Measurements from ENCODE around the gene TUSC2.

Gene TUSC2

DNA sequence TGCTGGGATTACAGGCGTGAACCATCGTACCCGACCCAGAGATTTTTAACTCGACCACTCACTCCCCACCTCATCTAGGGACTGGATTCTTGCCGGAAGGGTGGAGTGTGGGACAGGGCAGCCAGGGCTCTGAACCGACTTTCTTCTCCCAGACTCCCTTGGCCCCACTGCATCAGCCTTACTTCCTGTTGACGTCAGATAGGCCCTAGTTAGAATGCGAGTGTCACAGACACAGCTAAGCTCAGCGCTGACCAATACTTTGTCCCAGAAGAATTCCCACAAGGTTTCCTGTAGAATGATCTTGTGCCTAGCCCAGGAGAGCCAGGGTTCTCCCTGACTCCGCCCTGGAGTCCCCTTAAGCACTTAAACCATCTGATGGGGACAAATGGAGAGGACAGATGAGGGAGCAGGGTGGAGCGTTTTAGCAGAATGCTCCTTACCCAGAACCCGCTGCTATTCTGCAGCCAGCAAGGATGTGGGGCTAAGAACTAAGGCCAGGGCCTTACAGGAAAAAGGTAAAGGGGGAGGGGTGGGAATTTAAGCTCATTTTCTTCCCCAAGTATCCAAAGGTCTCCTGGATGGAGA lies 5.8 kb upstream of the TUSC2 start:
- DNase-seq: no peak
- H3K27me3 Mint-ChIP-seq: no peaks in the 10 kb centered on the region
- peaks cover 41% of the 10 kb centered on the region for H3K4me1 Mint-ChIP-seq
- H3K9me3 Mint-ChIP-seq: no peaks in the 10 kb centered on the region
- H3K4me3 Mint-ChIP-seq: peak overlapping the region; percentile 60
- peak overlapping the region; percentile 98 for H3K27ac Mint-ChIP-seq
- ATAC-seq: no peak
- peaks cover 61% of the 10 kb centered on the region for H3K36me3 Mint-ChIP-seq (ENCODE audit: low read depth)

DNA sequence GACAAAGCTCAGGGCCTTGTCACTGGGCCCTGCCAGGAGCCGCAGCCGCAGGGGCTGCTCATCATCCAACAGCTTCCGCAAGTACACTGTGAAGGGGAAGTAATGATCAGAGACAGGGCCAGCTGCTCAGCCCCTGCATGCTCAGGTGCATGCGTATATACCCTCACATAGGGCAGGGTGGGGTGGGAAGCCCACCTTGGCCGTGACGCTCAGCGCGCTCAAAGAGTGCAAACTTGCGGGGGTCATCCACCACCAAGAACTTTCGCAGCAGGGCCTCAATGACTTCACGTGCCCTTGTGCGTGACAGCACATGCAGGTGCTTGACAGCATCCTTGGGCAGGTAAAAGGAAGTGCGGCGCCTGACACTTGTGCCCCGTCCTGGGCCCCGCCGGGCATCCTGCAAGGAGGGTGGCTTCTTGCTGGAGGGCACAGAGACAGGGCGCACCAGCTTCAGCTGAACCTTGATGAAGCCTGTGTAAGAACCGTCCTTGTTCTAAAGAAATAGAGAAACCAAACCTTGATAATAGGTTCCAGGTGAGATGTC lies 3.4 kb upstream of the TUSC2 start:
- H3K27me3 Mint-ChIP-seq: no peaks in the 10 kb centered on the region
- H3K36me3 Mint-ChIP-seq (ENCODE audit: low read depth): peaks cover 50% of the 10 kb centered on the region
- no peaks in the 10 kb centered on the region for H3K9me3 Mint-ChIP-seq
- no peak overlapping the region for H3K27ac Mint-ChIP-seq
- ATAC-seq (no peak), DNase-seq (no peak)
- H3K4me3 Mint-ChIP-seq: no peak overlapping the region
- peaks cover 46% of the 10 kb centered on the region for H3K4me1 Mint-ChIP-seq

DNA sequence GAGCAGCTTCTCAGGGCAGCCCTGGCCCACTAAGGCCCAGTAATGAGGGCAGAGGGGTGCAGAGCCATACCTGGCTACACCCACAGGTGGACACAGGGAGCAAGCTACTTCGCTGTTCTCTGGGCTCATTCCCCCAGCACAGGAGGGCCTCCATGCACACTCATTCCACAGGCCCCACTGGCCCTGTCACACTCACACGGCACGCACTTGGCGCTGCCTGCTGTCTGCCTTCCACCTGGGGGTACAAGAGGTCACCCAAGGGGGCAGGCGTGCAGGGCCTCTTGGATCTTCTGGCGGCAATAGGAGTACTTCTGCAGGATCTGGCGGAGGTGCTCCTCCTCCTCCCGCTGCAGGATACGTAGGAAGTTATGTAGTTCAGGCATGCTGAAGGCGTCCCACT lies 2.3 kb upstream of the TUSC2 start:
- Mint-ChIP-seq H3K4me1 (peaks cover 38% of the 10 kb centered on the region), H3K27ac (no peak overlapping the region), H3K4me3 (no peak overlapping the region), H3K27me3 (no peaks in the 10 kb centered on the region), H3K36me3 (ENCODE audit: low read depth) (peaks cover 38% of the 10 kb centered on the region), H3K9me3 (no peaks in the 10 kb centered on the region)
- DNase-seq (no peak), ATAC-seq (no peak)

DNA sequence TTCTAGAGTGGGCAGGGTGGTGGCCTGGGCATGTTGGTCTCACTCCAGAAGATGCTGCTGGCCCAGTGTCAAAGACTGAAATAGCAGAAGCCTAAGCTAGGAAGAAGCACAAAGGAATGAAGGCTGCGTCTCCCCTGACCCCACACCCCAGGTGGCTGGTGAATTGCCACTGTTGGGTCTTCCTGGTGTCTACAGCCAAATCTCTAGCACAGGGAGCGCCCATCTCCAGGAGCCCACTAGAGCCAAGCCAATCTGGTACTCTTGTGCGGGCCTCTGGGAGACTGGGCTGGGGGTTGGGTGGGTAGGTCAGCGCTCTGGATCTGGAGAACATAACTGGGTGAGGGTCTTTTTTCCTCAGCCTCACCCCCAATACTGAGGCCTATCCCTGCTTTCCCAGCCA lies 894 bp downstream of the TUSC2 start:
- Mint-ChIP-seq H3K9me3 (no peaks in the 10 kb centered on the region), H3K4me1 (peaks cover 19% of the 10 kb centered on the region), H3K36me3 (ENCODE audit: low read depth) (peaks cover 15% of the 10 kb centered on the region), H3K27me3 (no peaks in the 10 kb centered on the region), H3K4me3 (peak overlapping the region; percentile 87), H3K27ac (peak overlapping the region; percentile 69)
- DNase-seq (no peak), ATAC-seq (no peak)

DNA sequence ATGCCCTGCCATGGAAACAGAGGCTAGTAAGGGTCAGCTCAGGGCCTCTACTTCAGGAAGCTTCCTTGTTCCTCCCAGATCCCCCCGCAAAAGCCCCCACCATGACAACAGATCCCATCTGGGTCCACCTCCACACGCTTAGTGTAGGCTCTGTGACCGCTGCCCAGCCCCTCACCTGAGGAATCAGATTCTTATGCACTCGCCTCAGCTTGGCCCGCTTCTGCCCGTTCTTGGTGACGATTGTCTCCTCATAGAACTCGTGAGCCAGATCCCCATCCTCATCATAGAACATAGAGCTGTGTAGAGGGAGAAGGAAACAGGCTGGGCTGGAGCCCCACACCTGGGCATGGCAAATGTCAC lies 1.9 kb downstream of the TUSC2 start:
- peaks cover 12% of the 10 kb centered on the region for H3K36me3 Mint-ChIP-seq (ENCODE audit: low read depth)
- no peaks in the 10 kb centered on the region for H3K9me3 Mint-ChIP-seq
- H3K27me3 Mint-ChIP-seq: no peaks in the 10 kb centered on the region
- ATAC-seq (no peak), DNase-seq (no peak)
- H3K4me1 Mint-ChIP-seq: peaks cover 19% of the 10 kb centered on the region
- no peak overlapping the region for H3K27ac Mint-ChIP-seq
- peak overlapping the region; percentile 38 for H3K4me3 Mint-ChIP-seq

DNA sequence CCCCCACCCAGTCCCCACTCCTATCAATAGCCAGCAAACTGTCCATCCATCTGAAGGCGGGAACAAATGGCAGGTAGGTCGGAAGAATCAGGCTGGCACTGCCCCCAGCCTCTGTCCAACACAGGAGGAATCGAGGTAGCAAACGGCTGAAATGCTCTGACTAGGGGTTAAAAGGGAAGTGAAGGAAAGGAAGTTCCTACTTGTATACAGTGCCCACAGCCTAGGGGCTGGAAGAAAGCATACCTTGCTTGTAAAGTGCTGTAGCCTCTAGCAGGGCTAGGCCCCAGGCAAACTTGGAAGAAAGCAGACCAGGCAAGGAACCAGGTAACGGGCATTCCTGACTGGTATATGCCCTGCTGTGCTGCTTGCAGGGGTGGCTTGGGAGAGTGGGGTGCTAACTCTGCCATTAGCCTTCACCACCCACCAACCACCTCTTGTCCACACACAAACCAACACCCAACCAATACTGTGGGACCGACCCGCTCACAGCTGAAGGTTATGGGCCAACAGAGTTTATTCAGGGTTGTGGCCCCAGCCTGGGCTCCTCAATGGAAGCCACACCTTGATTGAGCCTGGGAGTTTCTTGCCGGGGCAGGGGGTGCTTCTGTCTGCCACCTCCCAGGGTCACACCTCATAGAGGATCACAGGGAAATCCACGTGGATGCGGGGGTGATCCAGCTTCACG lies 2.4 kb downstream of the TUSC2 start:
- H3K27ac Mint-ChIP-seq: no peak overlapping the region

DNA sequence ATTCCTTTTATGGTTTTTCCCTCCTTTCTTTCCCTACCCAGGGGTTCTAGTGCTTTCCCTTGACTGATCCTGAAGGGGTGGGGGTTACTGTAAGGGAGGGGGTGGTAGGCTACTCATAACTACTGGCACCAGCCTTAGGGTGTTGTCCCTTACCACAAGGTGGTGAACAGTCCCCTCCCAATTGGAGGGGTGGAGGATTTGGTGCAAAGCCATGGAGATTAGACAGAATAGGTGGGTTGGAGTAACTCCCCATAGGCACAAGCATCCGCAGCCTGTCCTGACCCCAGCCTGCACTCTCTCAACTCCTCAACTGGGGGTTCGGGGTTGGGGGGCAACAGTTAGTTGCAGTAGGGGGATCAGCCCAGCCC lies 2.9 kb downstream of the TUSC2 start:
- peaks cover 23% of the 10 kb centered on the region for H3K4me1 Mint-ChIP-seq
- no peaks in the 10 kb centered on the region for H3K27me3 Mint-ChIP-seq

More for the DNA sequence above, 2.4 kb downstream of the TUSC2 start:
- Mint-ChIP-seq H3K27me3 (no peaks in the 10 kb centered on the region), H3K4me3 (no peak overlapping the region), H3K36me3 (ENCODE audit: low read depth) (peaks cover 9% of the 10 kb centered on the region), H3K4me1 (peaks cover 20% of the 10 kb centered on the region), H3K9me3 (no peaks in the 10 kb centered on the region)
- DNase-seq (no peak), ATAC-seq (no peak)

DNA sequence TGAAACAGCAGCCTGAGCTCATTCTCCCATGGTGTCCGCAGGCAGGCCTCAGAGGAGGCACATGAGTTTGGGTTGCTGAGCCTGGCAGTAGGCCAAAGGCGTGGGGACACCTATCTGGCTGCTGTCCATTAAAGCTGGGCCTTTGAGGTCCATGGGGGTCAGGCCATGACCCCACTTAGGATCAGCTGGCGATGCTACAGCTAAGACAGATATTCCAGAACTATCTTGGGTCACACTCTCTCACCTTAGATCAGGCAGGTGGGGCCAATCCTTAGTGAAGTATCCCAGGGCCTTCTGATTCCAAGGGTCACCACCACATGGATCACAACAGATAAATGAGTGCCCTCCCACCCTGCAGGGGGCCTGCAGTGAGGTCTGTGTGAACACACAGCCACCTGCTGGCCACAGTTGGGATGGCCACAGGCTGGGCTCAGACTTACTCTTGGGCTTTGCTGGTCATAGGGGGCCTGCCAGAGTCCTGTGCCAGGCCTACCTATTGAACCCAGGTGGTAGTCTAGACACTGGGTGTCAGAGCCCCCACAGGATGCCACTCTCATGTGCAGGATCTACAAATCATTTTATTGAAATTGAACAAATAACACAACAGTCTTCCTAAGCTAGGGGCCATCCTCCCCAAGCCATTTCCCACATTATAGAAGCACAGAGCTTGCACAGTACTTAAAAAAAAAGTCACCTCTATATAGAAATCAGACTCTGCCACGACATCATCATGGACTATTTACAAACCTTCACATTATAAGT lies 3.5 kb downstream of the TUSC2 start:
- DNase-seq: peak; percentile 76
- H3K27ac Mint-ChIP-seq: peak overlapping the region; percentile 6
- no peaks in the 10 kb centered on the region for H3K36me3 Mint-ChIP-seq (ENCODE audit: low read depth)

More for the DNA sequence above, 2.9 kb downstream of the TUSC2 start:
- Mint-ChIP-seq H3K36me3 (ENCODE audit: low read depth) (peaks cover 4% of the 10 kb centered on the region), H3K27ac (no peak overlapping the region), H3K9me3 (no peaks in the 10 kb centered on the region), H3K4me3 (no peak overlapping the region)
- ATAC-seq: no peak
- DNase-seq: no peak

DNA sequence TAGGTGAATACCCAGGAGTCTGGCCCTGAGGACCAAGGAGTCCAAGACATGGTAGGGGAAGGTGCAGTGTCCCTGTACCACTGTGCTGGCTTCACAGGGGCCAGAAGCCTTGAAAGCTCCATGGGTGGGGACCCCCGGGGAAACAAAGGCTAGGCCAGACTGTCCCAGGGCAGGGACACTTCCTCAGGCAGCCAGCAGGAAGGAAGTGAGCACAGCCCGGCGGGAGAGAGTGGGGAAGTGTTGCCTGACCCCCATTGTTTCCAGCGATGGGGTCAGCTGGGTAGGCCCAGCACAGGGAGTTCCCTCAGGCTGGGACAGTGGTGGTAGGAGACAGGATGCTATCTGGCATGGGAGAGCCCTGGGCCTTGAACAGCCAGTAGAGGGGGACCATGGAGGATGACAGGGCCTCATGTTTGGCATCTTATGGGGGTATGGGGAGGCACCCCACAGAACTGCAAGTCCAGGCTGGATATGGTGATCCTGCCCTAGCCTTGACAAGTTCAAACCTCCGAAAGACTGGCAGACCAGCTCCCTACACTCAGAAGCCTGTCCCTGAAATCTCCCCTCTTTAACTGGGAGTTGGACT lies 4.3 kb downstream of the TUSC2 start:
- Mint-ChIP-seq H3K36me3 (ENCODE audit: low read depth) (no peaks in the 10 kb centered on the region), H3K4me3 (no peak overlapping the region), H3K27ac (no peak overlapping the region), H3K9me3 (no peaks in the 10 kb centered on the region), H3K4me1 (peaks cover 34% of the 10 kb centered on the region), H3K27me3 (no peaks in the 10 kb centered on the region)
- DNase-seq (no peak), ATAC-seq (no peak)

More for the DNA sequence above, 3.5 kb downstream of the TUSC2 start:
- ATAC-seq: peak; percentile 29
- Mint-ChIP-seq H3K4me3 (no peak overlapping the region), H3K4me1 (peaks cover 28% of the 10 kb centered on the region), H3K9me3 (no peaks in the 10 kb centered on the region), H3K27me3 (no peaks in the 10 kb centered on the region)

DNA sequence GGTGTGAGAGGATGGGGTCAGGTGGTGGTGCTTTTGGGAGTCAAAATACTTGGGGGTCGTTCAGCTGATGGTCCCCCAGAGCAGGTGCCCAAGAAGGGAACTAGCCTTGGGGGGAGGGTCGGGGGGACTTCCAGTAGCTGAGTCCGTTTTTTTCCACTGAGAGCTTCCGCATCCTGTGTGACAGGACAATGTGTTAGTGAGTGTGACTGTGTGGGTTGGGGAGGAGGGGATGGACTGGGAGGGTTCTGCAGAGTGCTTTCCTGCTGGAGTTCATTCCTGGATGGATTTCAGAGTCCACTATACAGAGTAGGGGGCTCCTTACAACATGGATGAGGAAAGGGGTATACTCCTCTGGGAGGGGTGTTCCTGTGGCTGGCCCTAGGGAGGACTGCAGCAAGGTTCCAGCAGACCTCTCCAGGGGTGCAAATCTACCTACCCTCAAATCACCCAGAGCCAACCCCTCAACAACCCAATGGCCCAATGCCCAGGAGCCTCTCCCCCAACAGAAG lies 4.9 kb downstream of the TUSC2 start:
- ATAC-seq (no peak), DNase-seq (no peak)
- Mint-ChIP-seq H3K4me3 (no peak overlapping the region), H3K36me3 (ENCODE audit: low read depth) (peaks cover 2% of the 10 kb centered on the region), H3K4me1 (peaks cover 33% of the 10 kb centered on the region), H3K27ac (no peak overlapping the region), H3K9me3 (no peaks in the 10 kb centered on the region), H3K27me3 (no peaks in the 10 kb centered on the region)

DNA sequence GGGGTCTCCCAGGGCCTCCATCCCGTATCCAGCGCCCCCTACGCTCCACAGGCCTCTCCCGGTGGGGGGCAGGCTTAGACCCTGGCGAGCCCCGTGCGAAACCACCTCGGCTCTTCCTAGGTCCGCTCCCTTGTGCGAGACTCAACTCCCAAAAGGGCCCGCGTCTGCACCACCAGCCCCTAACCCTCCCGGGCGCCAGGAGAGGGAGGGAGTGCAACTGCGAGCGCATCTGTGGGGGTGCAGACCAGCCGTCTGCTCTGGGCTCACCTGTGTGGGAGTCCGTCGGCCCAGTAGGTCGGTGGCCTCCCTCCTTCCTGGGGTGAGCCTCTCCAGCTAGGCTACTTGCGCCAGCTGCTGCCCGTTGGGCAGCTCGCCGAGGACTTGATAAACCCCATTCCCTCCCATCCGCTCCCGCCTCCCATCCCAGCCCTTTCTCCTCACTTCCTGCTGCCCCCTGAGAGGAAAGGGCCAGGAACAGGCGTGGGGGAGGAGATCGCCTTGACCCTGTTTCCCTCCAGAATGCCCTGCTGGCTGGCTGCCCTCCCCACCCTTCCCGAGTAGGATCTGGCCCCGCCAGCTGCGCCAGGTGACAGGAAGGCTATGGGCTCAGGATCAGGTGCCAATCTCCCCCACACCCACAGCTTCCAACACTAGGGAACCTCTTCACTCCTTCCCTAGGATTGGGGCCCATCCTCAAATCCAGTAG lies 5.5 kb downstream of the TUSC2 start, which contains the start of gene HYAL2:
HYAL2 (minus strand) TSS at position 360 of the 706 bp plus-strand sequence. CDS start 2,256 bp downstream, outside the sequence.
- H3K9me3 Mint-ChIP-seq: no peaks in the 10 kb centered on the region
- peaks cover 31% of the 10 kb centered on the region for H3K4me1 Mint-ChIP-seq
- ATAC-seq (no peak), DNase-seq (peak; percentile 2)
- H3K27me3 Mint-ChIP-seq: no peaks in the 10 kb centered on the region
- H3K4me3 Mint-ChIP-seq: peak within 1 kb of the TSS; percentile 75
- H3K36me3 Mint-ChIP-seq (ENCODE audit: low read depth): peaks cover 2% of the 10 kb centered on the region
- peak within 1 kb of the TSS; percentile 90 for H3K27ac Mint-ChIP-seq

DNA sequence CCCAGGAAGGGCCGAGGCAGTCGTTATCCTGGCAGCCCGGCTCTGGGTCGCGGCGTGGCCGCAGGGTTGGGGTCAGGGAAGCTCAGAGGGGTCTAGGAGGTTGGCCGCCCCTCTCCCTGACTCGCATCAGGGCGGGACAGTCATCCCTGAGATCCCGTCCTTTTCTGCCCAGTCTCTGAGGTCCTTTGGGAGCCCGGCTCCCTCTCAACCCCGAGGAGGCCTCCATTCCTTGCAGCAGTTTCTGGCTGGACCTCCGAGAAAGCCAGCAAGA lies 6.0 kb downstream of the TUSC2 start:
- Mint-ChIP-seq H3K9me3 (no peaks in the 10 kb centered on the region), H3K4me3 (peak overlapping the region; percentile 75), H3K27ac (no peak overlapping the region), H3K27me3 (no peaks in the 10 kb centered on the region), H3K36me3 (ENCODE audit: low read depth) (peaks cover 2% of the 10 kb centered on the region), H3K4me1 (peaks cover 32% of the 10 kb centered on the region)
- ATAC-seq (no peak), DNase-seq (no peak)

DNA sequence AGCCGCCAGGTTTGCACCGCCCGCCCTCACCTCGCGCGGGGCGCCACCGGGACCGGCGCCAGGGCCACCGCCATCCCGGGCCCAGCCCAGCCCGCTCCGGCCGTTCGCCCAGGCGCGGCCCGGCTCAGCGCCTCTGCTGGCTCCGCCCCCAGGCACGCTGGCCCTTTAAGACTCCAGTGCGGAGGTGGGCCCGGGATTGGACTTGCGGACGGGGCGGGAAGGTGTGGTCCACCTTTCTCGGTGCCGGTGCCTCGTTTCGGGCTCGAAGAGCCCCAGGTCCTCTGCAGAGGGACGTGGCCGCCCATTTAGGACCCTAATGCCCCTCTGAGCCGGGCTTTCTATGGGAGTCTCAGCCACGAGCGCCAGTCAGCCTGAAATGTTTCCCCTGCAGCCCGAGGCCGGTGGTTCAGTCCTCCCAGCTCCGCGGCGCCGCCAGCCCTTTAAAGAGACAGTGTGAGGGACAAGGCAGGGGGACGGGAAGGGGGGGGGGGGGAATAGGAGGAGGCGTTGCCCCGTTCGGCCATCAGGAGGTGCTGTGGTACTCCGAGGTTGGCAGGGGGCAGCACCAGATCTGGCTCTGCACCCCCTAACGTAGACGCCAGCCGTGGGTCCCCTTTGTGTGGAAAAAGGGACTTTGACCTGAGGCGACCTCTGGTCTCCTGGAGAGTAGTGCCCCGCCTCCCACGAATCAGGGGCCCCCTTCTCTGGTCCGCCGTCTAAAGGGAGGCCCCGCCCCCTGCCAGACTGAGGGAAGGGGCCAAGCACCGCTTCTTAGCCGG lies 6.5 kb downstream of the TUSC2 start:
- ATAC-seq: peak; percentile 73
- peak; percentile 83 for DNase-seq
- Mint-ChIP-seq H3K27ac (peak overlapping the region; percentile 90), H3K27me3 (no peaks in the 10 kb centered on the region), H3K4me1 (peaks cover 32% of the 10 kb centered on the region), H3K4me3 (peak overlapping the region; percentile 75), H3K36me3 (ENCODE audit: low read depth) (peaks cover 2% of the 10 kb centered on the region), H3K9me3 (no peaks in the 10 kb centered on the region)
